Testis (tissue), 2 donors: ENCODE measurements around the gene SLC5A10.

Experiments used
- POLR2A ChIP-seq: fragments of 450-650 bp; IDR thresholded peaks from one replicate; pipeline ENCODE4 v1.6.1; 2017; ENCODE audit warnings: antibody characterized with exemption, mild to moderate bottlenecking, moderate library complexity
- TF ChIP-seq, protein P1 (sequence below), 3 experiments: fragments of 450-650 bp in 2 of 3; fragments of 200-600 bp in 1 of 3; sonication (generic) in 1 of 3; IDR thresholded peaks; one replicate each; pipeline ENCODE4 v1.5.1; 2016 to 2019; ENCODE audit warnings: antibody characterized with exemption in 3 of 3, mild to moderate bottlenecking in 2 of 3, moderate library complexity in 1 of 3

- TF ChIP-seq, protein P1, sequence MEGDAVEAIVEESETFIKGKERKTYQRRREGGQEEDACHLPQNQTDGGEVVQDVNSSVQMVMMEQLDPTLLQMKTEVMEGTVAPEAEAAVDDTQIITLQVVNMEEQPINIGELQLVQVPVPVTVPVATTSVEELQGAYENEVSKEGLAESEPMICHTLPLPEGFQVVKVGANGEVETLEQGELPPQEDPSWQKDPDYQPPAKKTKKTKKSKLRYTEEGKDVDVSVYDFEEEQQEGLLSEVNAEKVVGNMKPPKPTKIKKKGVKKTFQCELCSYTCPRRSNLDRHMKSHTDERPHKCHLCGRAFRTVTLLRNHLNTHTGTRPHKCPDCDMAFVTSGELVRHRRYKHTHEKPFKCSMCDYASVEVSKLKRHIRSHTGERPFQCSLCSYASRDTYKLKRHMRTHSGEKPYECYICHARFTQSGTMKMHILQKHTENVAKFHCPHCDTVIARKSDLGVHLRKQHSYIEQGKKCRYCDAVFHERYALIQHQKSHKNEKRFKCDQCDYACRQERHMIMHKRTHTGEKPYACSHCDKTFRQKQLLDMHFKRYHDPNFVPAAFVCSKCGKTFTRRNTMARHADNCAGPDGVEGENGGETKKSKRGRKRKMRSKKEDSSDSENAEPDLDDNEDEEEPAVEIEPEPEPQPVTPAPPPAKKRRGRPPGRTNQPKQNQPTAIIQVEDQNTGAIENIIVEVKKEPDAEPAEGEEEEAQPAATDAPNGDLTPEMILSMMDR (IDR thresholded peaks at IDR 0.05) = no peak
- no peak for TF ChIP-seq POLR2A
These were observed 11.4 kb downstream of the SLC5A10 start for GRCh38 chr17:18963126-18964017.
